WTC11 (cell line): Measurements from ENCODE around the gene LIN7A. TPM values are rescaled to one million over a fixed set of nuclear protein-coding genes. Genes with fewer than 3 reads are reported as not detected.

Source experiments
- ATAC-seq: fragments of 200-7000 bp; cut with Tn5 transposase; 2 replicates; pipeline ENCODE4 v1.10.0; 2021; ENCODE audit warnings: mild to moderate bottlenecking, moderate library complexity
- CTCF ChIA-PET: fragments of 300-600 bp; sonication (Branson Sonifier 250); formaldehyde crosslinking; loops from one replicate; lab custom pipeline; 2021; ENCODE audit warnings: antibody characterized with exemption; lab: Charles Lee
- POLR2A ChIA-PET: fragments of 350-600 bp; sonication (Branson Sonifier 250); formaldehyde crosslinking; loops from one replicate; lab custom pipeline; 2021; ENCODE audit warnings: antibody characterized with exemption; lab: Charles Lee
- DNase-seq: peaks from one replicate; pipeline ENCODE4 v3.0.0; 2021; ENCODE audit warnings: low spot score
- H3K27ac Mint-ChIP-seq: 2 replicates; pipeline ENCODE4 v1.8.0; 2021; ENCODE audit warnings: mixed read lengths
- H3K27me3 Mint-ChIP-seq: 2 replicates; pipeline ENCODE4 v1.8.0; 2021; ENCODE audit warnings: low read depth, mild to moderate bottlenecking, moderate library complexity, mixed read lengths
- H3K36me3 Mint-ChIP-seq: 2 replicates; pipeline ENCODE4 v1.8.0; 2021; ENCODE audit warnings: mixed read lengths
- H3K4me1 Mint-ChIP-seq: 2 replicates; pipeline ENCODE4 v1.8.0; 2022; ENCODE audit warnings: mixed read lengths
- H3K4me3 Mint-ChIP-seq: 2 replicates; pipeline ENCODE4 v1.8.0; 2021; ENCODE audit warnings: mild to moderate bottlenecking, moderate library complexity, mixed read lengths
- H3K9me3 Mint-ChIP-seq: 2 replicates; pipeline ENCODE4 v1.8.0; 2021; ENCODE audit warnings: mixed read lengths
- ATF1 ChIP-seq: sonication (generic); formaldehyde crosslinking; IDR thresholded peaks from 2 replicates; pipeline ENCODE4 v1.8.1; 2023; ENCODE audit warnings: mild to moderate bottlenecking, moderate library complexity, missing genetic modification reagents
- ATF6 ChIP-seq: sonication (generic); formaldehyde crosslinking; IDR thresholded peaks from 2 replicates; pipeline ENCODE4 v1.8.1; 2023; ENCODE audit warnings: mild to moderate bottlenecking, missing genetic modification reagents
- CREM ChIP-seq: sonication (generic); formaldehyde crosslinking; IDR thresholded peaks from 2 replicates; pipeline ENCODE4 v1.8.1; 2022; ENCODE audit warnings: mild to moderate bottlenecking, missing genetic modification reagents, moderate library complexity
- EMX1 ChIP-seq: fragments of 250-450 bp; sonication (Bioruptor Pico); IDR thresholded peaks from 2 replicates; pipeline ENCODE4 v1.8.0; 2021; ENCODE audit warnings: mild to moderate bottlenecking
- ESRRA ChIP-seq: sonication (generic); formaldehyde crosslinking; IDR thresholded peaks from 2 replicates; pipeline ENCODE4 v1.8.1; 2022; ENCODE audit warnings: mild to moderate bottlenecking, missing genetic modification reagents, borderline replicate concordance
- FOXJ3 ChIP-seq: sonication (generic); formaldehyde crosslinking; IDR thresholded peaks from 2 replicates; pipeline ENCODE4 v1.9.0; 2021; ENCODE audit warnings: missing genetic modification reagents, mild to moderate bottlenecking, borderline replicate concordance
- FOXK1 ChIP-seq: sonication (generic); formaldehyde crosslinking; IDR thresholded peaks from 2 replicates; pipeline ENCODE4 v1.8.0; 2022; ENCODE audit warnings: mild to moderate bottlenecking, moderate library complexity, missing genetic modification reagents
- FOXP1 ChIP-seq: sonication (generic); formaldehyde crosslinking; IDR thresholded peaks from 2 replicates; pipeline ENCODE4 v1.8.0; 2022; ENCODE audit warnings: missing genetic modification reagents, mild to moderate bottlenecking, moderate library complexity, borderline replicate concordance
- HMGA2 ChIP-seq: fragments of 250-450 bp; sonication (Bioruptor Pico); IDR thresholded peaks from 2 replicates; pipeline ENCODE4 v1.4.0; 2021; ENCODE audit warnings: mild to moderate bottlenecking, moderate library complexity
- JUN ChIP-seq: sonication (generic); formaldehyde crosslinking; IDR thresholded peaks from 2 replicates; pipeline ENCODE4 v1.8.0; 2023; ENCODE audit warnings: mild to moderate bottlenecking, missing genetic modification reagents
- MXD4 ChIP-seq: fragments of 250-450 bp; sonication (Bioruptor Pico); IDR thresholded peaks from 2 replicates; pipeline ENCODE4 v1.8.0; 2021; ENCODE audit warnings: mild to moderate bottlenecking, moderate library complexity, borderline replicate concordance
- NFATC4 ChIP-seq: fragments of 250-450 bp; sonication (Bioruptor Pico); IDR thresholded peaks from 2 replicates; pipeline ENCODE4 v1.9.0; 2021; ENCODE audit warnings: mild to moderate bottlenecking
- NFE2L1 ChIP-seq: sonication (generic); formaldehyde crosslinking; IDR thresholded peaks from 2 replicates; pipeline ENCODE4 v1.8.1; 2023; ENCODE audit warnings: missing genetic modification reagents
- NFYB ChIP-seq: sonication (generic); formaldehyde crosslinking; conservative IDR thresholded peaks from 2 replicates; pipeline ENCODE4 v1.8.0; 2022; ENCODE audit warnings: low read depth, missing genetic modification reagents
- NR2C2 ChIP-seq: sonication (generic); formaldehyde crosslinking; IDR thresholded peaks from 2 replicates; pipeline ENCODE4 v1.8.0; 2022; ENCODE audit warnings: mild to moderate bottlenecking, missing genetic modification reagents
- ZNF219 ChIP-seq: sonication (generic); formaldehyde crosslinking; IDR thresholded peaks from 2 replicates; pipeline ENCODE4 v1.8.0; 2023; ENCODE audit warnings: missing genetic modification reagents, mild to moderate bottlenecking, borderline replicate concordance
- ZNF263 ChIP-seq: sonication (generic); formaldehyde crosslinking; IDR thresholded peaks from 2 replicates; pipeline ENCODE4 v1.8.1; 2022; ENCODE audit warnings: low read depth, mild to moderate bottlenecking, moderate library complexity, missing genetic modification reagents
- total RNA-seq: library from RNA; stranded (reverse); gene quantifications from 3 replicates; pipeline ENCODE4 v1.2.3, GENCODE V29; 2021
- TF ChIP-seq, protein P1 (sequence below): sonication (generic); formaldehyde crosslinking; IDR thresholded peaks from 2 replicates; pipeline ENCODE4 v1.8.1; 2023; ENCODE audit warnings: mild to moderate bottlenecking, moderate library complexity, missing genetic modification reagents
- TF ChIP-seq, protein P2 (sequence below): sonication (generic); formaldehyde crosslinking; IDR thresholded peaks from 2 replicates; pipeline ENCODE4 v1.8.0; 2023; ENCODE audit warnings: missing genetic modification reagents, mild to moderate bottlenecking, borderline replicate concordance
- TF ChIP-seq, protein P3 (sequence below): sonication (generic); formaldehyde crosslinking; IDR thresholded peaks from 2 replicates; pipeline ENCODE4 v1.8.1; 2022; ENCODE audit warnings: mild to moderate bottlenecking, moderate library complexity, missing genetic modification reagents

The LIN7A gene
- total RNA-seq, 1 experiment from 2014 or later: 8.5 TPM

DNA sequence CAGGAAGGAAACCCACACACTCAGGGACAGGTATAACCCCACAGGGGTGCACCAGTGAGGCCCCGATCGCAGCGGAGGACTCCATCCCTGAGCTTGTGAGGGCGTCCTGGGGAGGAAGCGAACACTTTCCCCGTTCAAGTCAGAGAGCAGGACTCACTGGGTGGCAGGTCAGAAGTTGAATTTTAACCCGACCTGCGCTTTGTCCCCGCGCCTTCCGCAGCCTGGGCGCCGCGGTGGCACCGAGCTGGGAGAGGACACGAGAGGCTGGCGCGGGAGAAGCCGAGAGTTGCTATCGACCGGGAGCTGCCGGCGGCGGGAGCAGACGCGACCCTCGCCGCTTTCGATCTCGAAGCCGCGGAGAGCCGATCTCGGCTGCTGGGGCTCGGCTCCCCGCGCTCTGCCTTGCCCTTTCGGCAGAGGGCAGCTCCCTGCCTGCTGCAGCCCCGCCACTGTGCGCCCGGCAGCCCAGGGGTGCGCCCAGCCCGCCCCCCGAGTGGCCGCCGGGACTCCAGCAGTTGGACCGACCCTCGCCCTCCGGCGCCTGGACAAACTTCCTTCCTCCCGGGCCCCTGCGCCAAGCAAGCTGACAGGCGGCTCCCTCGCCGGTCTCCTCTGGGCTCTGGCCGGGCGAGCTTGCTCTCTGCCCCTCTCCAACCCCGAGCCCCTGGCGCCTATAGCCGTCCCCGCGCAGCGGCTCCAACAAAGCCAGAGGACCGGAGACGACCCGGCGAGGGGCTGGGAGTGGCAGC, 918 bp downstream of the LIN7A start (continued):
- TF ChIP-seq, protein P1, sequence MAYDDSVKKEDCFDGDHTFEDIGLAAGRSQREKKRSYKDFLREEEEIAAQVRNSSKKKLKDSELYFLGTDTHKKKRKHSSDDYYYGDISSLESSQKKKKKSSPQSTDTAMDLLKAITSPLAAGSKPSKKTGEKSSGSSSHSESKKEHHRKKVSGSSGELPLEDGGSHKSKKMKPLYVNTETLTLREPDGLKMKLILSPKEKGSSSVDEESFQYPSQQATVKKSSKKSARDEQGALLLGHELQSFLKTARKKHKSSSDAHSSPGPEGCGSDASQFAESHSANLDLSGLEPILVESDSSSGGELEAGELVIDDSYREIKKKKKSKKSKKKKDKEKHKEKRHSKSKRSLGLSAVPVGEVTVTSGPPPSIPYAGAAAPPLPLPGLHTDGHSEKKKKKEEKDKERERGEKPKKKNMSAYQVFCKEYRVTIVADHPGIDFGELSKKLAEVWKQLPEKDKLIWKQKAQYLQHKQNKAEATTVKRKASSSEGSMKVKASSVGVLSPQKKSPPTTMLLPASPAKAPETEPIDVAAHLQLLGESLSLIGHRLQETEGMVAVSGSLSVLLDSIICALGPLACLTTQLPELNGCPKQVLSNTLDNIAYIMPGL: peak; percentile 51; the same call in 1 of the 2 replicates
- TF ChIP-seq, protein P2, sequence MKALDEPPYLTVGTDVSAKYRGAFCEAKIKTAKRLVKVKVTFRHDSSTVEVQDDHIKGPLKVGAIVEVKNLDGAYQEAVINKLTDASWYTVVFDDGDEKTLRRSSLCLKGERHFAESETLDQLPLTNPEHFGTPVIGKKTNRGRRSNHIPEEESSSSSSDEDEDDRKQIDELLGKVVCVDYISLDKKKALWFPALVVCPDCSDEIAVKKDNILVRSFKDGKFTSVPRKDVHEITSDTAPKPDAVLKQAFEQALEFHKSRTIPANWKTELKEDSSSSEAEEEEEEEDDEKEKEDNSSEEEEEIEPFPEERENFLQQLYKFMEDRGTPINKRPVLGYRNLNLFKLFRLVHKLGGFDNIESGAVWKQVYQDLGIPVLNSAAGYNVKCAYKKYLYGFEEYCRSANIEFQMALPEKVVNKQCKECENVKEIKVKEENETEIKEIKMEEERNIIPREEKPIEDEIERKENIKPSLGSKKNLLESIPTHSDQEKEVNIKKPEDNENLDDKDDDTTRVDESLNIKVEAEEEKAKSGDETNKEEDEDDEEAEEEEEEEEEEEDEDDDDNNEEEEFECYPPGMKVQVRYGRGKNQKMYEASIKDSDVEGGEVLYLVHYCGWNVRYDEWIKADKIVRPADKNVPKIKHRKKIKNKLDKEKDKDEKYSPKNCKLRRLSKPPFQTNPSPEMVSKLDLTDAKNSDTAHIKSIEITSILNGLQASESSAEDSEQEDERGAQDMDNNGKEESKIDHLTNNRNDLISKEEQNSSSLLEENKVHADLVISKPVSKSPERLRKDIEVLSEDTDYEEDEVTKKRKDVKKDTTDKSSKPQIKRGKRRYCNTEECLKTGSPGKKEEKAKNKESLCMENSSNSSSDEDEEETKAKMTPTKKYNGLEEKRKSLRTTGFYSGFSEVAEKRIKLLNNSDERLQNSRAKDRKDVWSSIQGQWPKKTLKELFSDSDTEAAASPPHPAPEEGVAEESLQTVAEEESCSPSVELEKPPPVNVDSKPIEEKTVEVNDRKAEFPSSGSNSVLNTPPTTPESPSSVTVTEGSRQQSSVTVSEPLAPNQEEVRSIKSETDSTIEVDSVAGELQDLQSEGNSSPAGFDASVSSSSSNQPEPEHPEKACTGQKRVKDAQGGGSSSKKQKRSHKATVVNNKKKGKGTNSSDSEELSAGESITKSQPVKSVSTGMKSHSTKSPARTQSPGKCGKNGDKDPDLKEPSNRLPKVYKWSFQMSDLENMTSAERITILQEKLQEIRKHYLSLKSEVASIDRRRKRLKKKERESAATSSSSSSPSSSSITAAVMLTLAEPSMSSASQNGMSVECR (CRISPR knock-in tag): peak; percentile 81
- TF ChIP-seq ATF1 (CRISPR knock-in tag): no peak
- peak; percentile 21; the same call in 1 of the 2 replicates for TF ChIP-seq ZNF219 (CRISPR knock-in tag)
- TF ChIP-seq ESRRA (CRISPR knock-in tag): no peak

DNA sequence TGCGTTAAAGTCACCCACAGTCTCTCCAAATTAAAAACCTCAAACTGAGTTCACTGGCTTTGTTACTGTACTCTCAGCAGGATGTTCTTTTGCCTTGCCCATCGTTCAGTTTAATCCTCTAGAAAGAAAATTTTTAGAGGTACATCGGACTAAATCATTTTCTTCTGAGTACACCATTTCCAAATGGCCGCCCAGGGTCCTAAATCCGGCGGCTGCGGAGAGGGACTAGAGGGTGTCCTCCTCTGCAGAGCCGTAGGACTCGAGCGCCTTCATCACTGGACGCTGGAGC, 1.4 kb downstream of the LIN7A start:
- ChIA-PET POLR2A (no interaction called here), CTCF (interaction anchor here (0.8 to 2.3 kb wide), 4 partner anchors 11 to 322 kb away, joined by 4 to 9 read pairs (median 6); no protein-coding TSS in a partner anchor)
- no peak for DNase-seq
- H3K36me3 Mint-ChIP-seq: no peaks in the 10 kb centered on the region
- peak overlapping the region; percentile 96 for H3K4me3 Mint-ChIP-seq
- H3K4me1 Mint-ChIP-seq: peaks cover 56% of the 10 kb centered on the region
- peaks cover 18% of the 10 kb centered on the region for H3K27me3 Mint-ChIP-seq
- no peaks in the 10 kb centered on the region for H3K9me3 Mint-ChIP-seq
- no peak for TF ChIP-seq FOXK1 (CRISPR knock-in tag)
- TF ChIP-seq, protein P3, sequence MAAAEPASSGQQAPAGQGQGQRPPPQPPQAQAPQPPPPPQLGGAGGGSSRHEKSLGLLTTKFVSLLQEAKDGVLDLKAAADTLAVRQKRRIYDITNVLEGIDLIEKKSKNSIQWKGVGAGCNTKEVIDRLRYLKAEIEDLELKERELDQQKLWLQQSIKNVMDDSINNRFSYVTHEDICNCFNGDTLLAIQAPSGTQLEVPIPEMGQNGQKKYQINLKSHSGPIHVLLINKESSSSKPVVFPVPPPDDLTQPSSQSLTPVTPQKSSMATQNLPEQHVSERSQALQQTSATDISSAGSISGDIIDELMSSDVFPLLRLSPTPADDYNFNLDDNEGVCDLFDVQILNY: no peak
- no peak for TF ChIP-seq ZNF263 (CRISPR knock-in tag)
- TF ChIP-seq, all 79 proteins: peak for 0
- peak; percentile 66 for ATAC-seq
- H3K27ac Mint-ChIP-seq: peak overlapping the region; percentile 68

DNA sequence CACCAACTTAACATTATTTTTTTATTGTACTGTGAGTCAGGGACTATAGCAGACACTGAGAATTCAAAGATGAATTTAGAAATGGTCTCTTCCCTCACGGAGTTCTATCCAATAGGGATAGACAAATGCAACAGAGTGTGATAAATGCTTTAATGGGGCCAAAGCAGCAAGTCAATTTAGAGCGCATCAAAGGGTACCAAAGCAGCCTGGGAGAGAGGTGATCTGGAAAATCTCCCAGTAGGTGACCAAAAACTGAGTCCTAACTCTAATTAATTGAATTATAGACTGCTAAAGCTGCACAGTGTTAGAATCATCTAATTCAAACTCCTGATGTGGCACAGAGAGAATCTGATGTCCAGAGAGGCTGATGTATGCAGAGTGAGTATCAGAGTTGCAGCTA, 2.6 kb downstream of the LIN7A start:
- peaks cover 60% of the 10 kb centered on the region for H3K4me1 Mint-ChIP-seq
- TF ChIP-seq NFE2L1 (CRISPR knock-in tag): no peak
- no peak for TF ChIP-seq NFATC4
- TF ChIP-seq CREM (CRISPR knock-in tag): no peak
- TF ChIP-seq NFYB: no peak
- TF ChIP-seq MXD4: no peak
- no peak for TF ChIP-seq FOXJ3 (CRISPR knock-in tag)
- no peak for TF ChIP-seq HMGA2 (CRISPR knock-in tag)
- no peak for TF ChIP-seq NR2C2 (CRISPR knock-in tag)
- no peak for TF ChIP-seq FOXP1 (CRISPR knock-in tag)
- no peak for TF ChIP-seq JUN
- no peak for TF ChIP-seq EMX1 (CRISPR knock-in tag)
- no peak for TF ChIP-seq ATF6 (CRISPR knock-in tag)
- TF ChIP-seq, all 79 proteins: peak for 0
- ATAC-seq: no peak
- Mint-ChIP-seq H3K36me3 (no peaks in the 10 kb centered on the region), H3K9me3 (no peaks in the 10 kb centered on the region), H3K27me3 (peaks cover 18% of the 10 kb centered on the region), H3K4me3 (no peak overlapping the region), H3K27ac (no peak overlapping the region)
- DNase-seq: no peak
- POLR2A ChIA-PET: interaction anchor here (0.6 kb wide), 1 partner anchor 167 kb away, joined by 7 read pairs; no protein-coding TSS in a partner anchor
- CTCF ChIA-PET: interaction anchor here (0.7 to 1.9 kb wide), 2 partner anchors 99 to 227 kb away, joined by 4 read pairs; no protein-coding TSS in a partner anchor
